ENCODE data around the gene MAD1L1. TPM values are rescaled to one million over a fixed set of nuclear protein-coding genes. Genes with fewer than 3 reads are reported as not detected.

MAD1L1 gene
- total RNA-seq, 1 experiment from 2014 or later, result 38.5 TPM

- RAD21 ChIA-PET (ENCODE audit: low non-redundant PET in 1 of 2, low total read pairs in 2 of 2, uncharacterized antibody in 2 of 2, unreplicated experiment in 2 of 2), result no interaction called here
- Histone ChIP-seq H4K20me1 (ENCODE audit: insufficient read depth) (no peaks in the 10 kb centered on the region), H3K9me3 (ENCODE audit: control insufficient read depth in 1 of 2, insufficient read depth in 1 of 2, low read depth in 1 of 2, low read length in 2 of 2) (no peaks in the 10 kb centered on the region), H3K27ac (ENCODE audit: low read depth, low read length) (no peak overlapping the region), H3K4me3 (replicated peaks in 1 of 2; ENCODE audit: low read depth in 1 of 2, low read length in 2 of 2) (no peak overlapping the region), H3K4me1 (ENCODE audit: control insufficient read depth in 1 of 2, insufficient read depth in 2 of 2, low read length in 2 of 2) (peaks cover 6 to 15% of the 10 kb centered on the region in 2 experiments; a peak in 3 of 4 replicates), H3K79me2 (ENCODE audit: insufficient read depth, low read length) (no peaks in the 10 kb centered on the region), H2AFZ (ENCODE audit: low read depth, low read length, poor library complexity, severe bottlenecking) (no peak overlapping the region), H3K9ac (ENCODE audit: low read length) (no peak overlapping the region), H3K27me3 (ENCODE audit: insufficient read depth, low read length) (no peaks in the 10 kb centered on the region), H3K9me2 (ENCODE audit: insufficient read depth) (no peaks in the 10 kb centered on the region), H3K4me2 (ENCODE audit: low read length) (peak overlapping the region; percentile 31; the same call in 1 of the 2 replicates), H3K36me3 (ENCODE audit: control insufficient read depth in 1 of 2, insufficient read depth in 2 of 2, low read length in 2 of 2) (no peaks in the 10 kb centered on the region)
- DNase-seq (ENCODE audit: low read depth, low spot score), result no peak
- TF ChIP-seq TCF7L2 (IDR thresholded peaks at IDR 0.05; ENCODE audit: borderline replicate concordance, extremely low read depth, insufficient read depth, insufficient read length) (no peak), CBX3 (IDR thresholded peaks at IDR 0.05; ENCODE audit: low read depth) (no peak), POLR2AphosphoS5 (IDR thresholded peaks at IDR 0.05; ENCODE audit: low read depth, low read length) (no peak), EGR1 (IDR thresholded peaks at IDR 0.05; ENCODE audit: low read depth) (no peak), YY1 (IDR thresholded peaks at IDR 0.05; ENCODE audit: extremely low read depth, insufficient replicate concordance, low read depth, low read length) (no peak), SIN3A (IDR thresholded peaks at IDR 0.05; ENCODE audit: low read depth) (no peak), ELF1 (IDR thresholded peaks at IDR 0.05; ENCODE audit: borderline replicate concordance, low read depth) (no peak), CTCF (IDR thresholded peaks at IDR 0.05 in 2 of 3, conservative IDR thresholded peaks at IDR 0.05 in 1 of 3; ENCODE audit: borderline replicate concordance in 1 of 3, insufficient read depth in 1 of 3, low read depth in 2 of 3, low read length in 2 of 3) (no peak), EZH2phosphoT487 (IDR thresholded peaks at IDR 0.05; ENCODE audit: borderline replicate concordance) (no peak), ZBTB33 (IDR thresholded peaks at IDR 0.05; ENCODE audit: extremely low read depth, insufficient replicate concordance, low read length) (no peak), EZH2 (IDR thresholded peaks at IDR 0.05) (no peak), MAX (IDR thresholded peaks at IDR 0.05) (no peak), CEBPB (IDR thresholded peaks at IDR 0.05; ENCODE audit: low read depth) (no peak), SP1 (IDR thresholded peaks at IDR 0.05; ENCODE audit: low read depth) (no peak), POLR2A (IDR thresholded peaks at IDR 0.05; ENCODE audit: borderline replicate concordance, extremely low read depth, insufficient read depth, insufficient read length) (no peak)
- POLR2A ChIA-PET, result no interaction called here
- CTCF ChIA-PET, result no interaction called here
- intact Hi-C loops (cut with micrococcal nuclease), result no loop called here
- no peak for ATAC-seq
- BruUV-seq (replicated peaks), result no TSS peak
Observed at GRCh38 chr7:2256306-2257045, 23.7 kb upstream of the MAD1L1 start.
